D721Med (cell line): ENCODE results near the gene ANKRD12.

Experiments
- DNase-seq: peaks from one replicate; pipeline ENCODE4 v3.0.0; 2011; ENCODE audit warnings: low spot score; ENCODE audit not compliant: insufficient read length
- FAIRE-seq: peaks from 2 replicates; lab custom pipeline; 2011; peaks lifted over from hg19 to GRCh38; lab: Jason Lieb, UNC
- CTCF ChIP-seq: IDR thresholded peaks from 2 replicates; pipeline ENCODE4 v1.5.1; 2012; ENCODE audit warnings: mild to moderate bottlenecking, control low read depth; ENCODE audit not compliant: insufficient read depth; ENCODE audit errors: missing control alignments

ANKRD12 gene

GRCh38 chr18:9289698-9290097 lies 153.1 kb downstream of the ANKRD12 start:
- no peak for TF ChIP-seq CTCF
- DNase-seq (no peak), FAIRE-seq (no peak)

- FAIRE-seq (no peak), DNase-seq (no peak)
- no peak for TF ChIP-seq CTCF
Measured at GRCh38 chr18:9290156-9290555, 153.6 kb downstream of the ANKRD12 start.

GRCh38 chr18:9292047-9292446 lies 155.5 kb downstream of the ANKRD12 start:
- no peak for TF ChIP-seq CTCF
- DNase-seq (no peak), FAIRE-seq (no peak)

GRCh38 chr18:9293948-9294347 lies 157.4 kb downstream of the ANKRD12 start:
- FAIRE-seq (no peak), DNase-seq (no peak)
- TF ChIP-seq CTCF = no peak

GRCh38 chr18:9296233-9297006 lies 159.8 kb downstream of the ANKRD12 start:
- FAIRE-seq = no peak
- TF ChIP-seq CTCF = no peak
- no peak for DNase-seq

- TF ChIP-seq CTCF = no peak
- DNase-seq (no peak), FAIRE-seq (no peak)
Measured at GRCh38 chr18:9297007-9297393, 160.4 kb downstream of the ANKRD12 start.

- no peak for DNase-seq
- TF ChIP-seq CTCF = no peak
- no peak for FAIRE-seq
Measured at GRCh38 chr18:9304388-9305070, 167.9 kb downstream of the ANKRD12 start.
